Adrenal gland (tissue), 12 donors: ENCODE measurements around the gene LRRC66. TPM values are rescaled to one million over a fixed set of nuclear protein-coding genes. Genes with fewer than 3 reads are reported as not detected.

Experiments used
- DNase-seq, 7 donors: peaks; one replicate each; pipeline ENCODE4 v3.0.0-alpha.2; 2019 to 2020
- H3K27ac ChIP-seq, 5 donors: fragments of 200-600 bp; sonication (generic) in 4 of 5; 1 replicate in 3 of 5; 2 replicates in 2 of 5; pipeline versions ENCODE4 v1.5.1 to v1.8.0; 2016 to 2020; ENCODE audit warnings: mild to moderate bottlenecking in 1 of 5
- H3K27me3 ChIP-seq: fragments of 200-600 bp; 2 replicates; pipeline ENCODE4 v1.8.0; 2021
- H3K36me3 ChIP-seq, 2 donors: fragments of 200-600 bp; replicated peaks in 1 of 2; 1 replicate in 1 of 2; 2 replicates in 1 of 2; pipeline versions ENCODE4 v1.5.1 to v1.8.0; 2018 to 2022
- H3K4me1 ChIP-seq, 2 donors: fragments of 200-600 bp; replicated peaks in 1 of 2; 1 replicate in 1 of 2; 2 replicates in 1 of 2; pipeline versions ENCODE4 v1.5.1 to v1.8.0; 2018 to 2021
- H3K4me3 ChIP-seq, 4 donors: fragments of 200-600 bp; sonication (generic) in 3 of 4; one replicate each; pipeline ENCODE4 v1.5.1; 2016 to 2018
- H3K9me3 ChIP-seq, 3 donors: fragments of 200-600 bp; sonication (generic) in 1 of 3; replicated peaks in 1 of 3; 1 replicate in 2 of 3; 2 replicates in 1 of 3; pipeline versions ENCODE4 v1.5.1 to v1.8.0; 2016 to 2021
- POLR2A ChIP-seq, 2 donors: fragments of 450-650 bp; IDR thresholded peaks; one replicate each; pipeline ENCODE4 v1.6.1; 2017; ENCODE audit warnings: antibody characterized with exemption in 2 of 2, mild to moderate bottlenecking in 2 of 2, moderate library complexity in 1 of 2
- WGBS, 4 donors: extraction: QIAGEN DNeasy Blood & Tissue Kit in 2 of 4; methylation state at CpG; one replicate each; pipeline versions ENCODE4 v1.1.5 to v1.1.7; 2013 to 2017; 5-methylcytosine and 5-hydroxymethylcytosine counted together
- intact Hi-C, 2 donors: fragments of 100-400 bp; cut with DNase I; formaldehyde crosslinking; loops; one replicate each; pipeline versions ENCODE4 v1.14.1 to v1.15.0; 2022 to 2023
- polyA plus RNA-seq, 3 donors: library from polyadenylated mRNA; stranded (reverse); fragments of 200-250 nt in 2 of 3; fragments of 350-450 nt in 1 of 3; fragmentation: Illumina TruSeq in 1 of 3; extraction: RNeasy Lipid Tissue Mini Kit (QIAGEN cat#74804) in 1 of 3; gene quantifications; one replicate each; pipeline ENCODE4 v1.2.3, GENCODE V29; 2013 to 2014
- total RNA-seq, 9 donors: library from RNA; depleted of rRNA in 4 of 9; stranded (reverse); fragments of >200 nt in 4 of 9; fragments of 120-200 nt in 1 of 9; fragmentation: NEBNext Ultra II Directional in 1 of 9; extraction: Animal tissue kit (Norgen Biotek cat#: 25700) in 1 of 9; gene quantifications; one replicate each; pipeline versions ENCODE4 v1.1.0 to v1.2.4, GENCODE V29; 2013 to 2023
- TF ChIP-seq, protein P1 (sequence below), 6 experiments: fragments of 450-650 bp in 4 of 6; fragments of 200-600 bp in 2 of 6; sonication (generic) in 1 of 6; IDR thresholded peaks; 1 replicate in 5 of 6; 2 replicates in 1 of 6; pipeline versions ENCODE4 v1.5.1 to v1.8.0; 2016 to 2021; ENCODE audit warnings: antibody characterized with exemption in 6 of 6, mild to moderate bottlenecking in 2 of 6, moderate library complexity in 1 of 6
- donor health status: healthy with polysubstance abuse.
- donor health status: Bipolar disorder and iron deficiency.
- donor health status: DM: yes; HTN: yes; CAD: no.
- donor health status: DM: no; HTN: no; CAD: no.
- donor health status: DM: no; HTN: no; CAD: no.
- donor health status: DM: yes; HTN: yes; CAD: no.

LRRC66 gene
- total and polyA plus RNA-seq, 12 donors = 0.14 to 1.0 (median 0.31) TPM; not detected in 2

DNA sequence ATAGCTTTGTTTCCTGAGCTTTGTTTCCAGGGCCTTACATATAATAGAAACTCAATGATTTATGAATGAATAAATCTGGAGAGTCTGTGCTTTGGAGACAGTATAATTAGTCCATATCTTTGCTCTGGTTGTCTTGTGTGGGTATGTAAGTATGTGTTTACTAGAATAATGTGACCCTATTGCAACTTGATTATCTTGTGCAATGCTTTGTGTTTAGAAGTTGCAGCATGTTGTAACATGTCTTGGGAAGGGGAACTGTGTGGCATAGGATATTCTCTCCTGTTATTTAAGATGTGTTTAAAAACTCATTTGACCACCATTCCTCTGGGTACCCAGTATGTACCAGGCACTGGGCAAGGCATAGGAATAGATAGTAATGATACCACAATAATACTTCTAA lies 37.0 kb upstream of the LRRC66 start:
- intact Hi-C loops = no loop called here
- H3K4me1 ChIP-seq = peaks cover 10 to 11% of the 10 kb centered on the region in 2 donors
- DNase-seq = no peak
- TF ChIP-seq, protein P1, sequence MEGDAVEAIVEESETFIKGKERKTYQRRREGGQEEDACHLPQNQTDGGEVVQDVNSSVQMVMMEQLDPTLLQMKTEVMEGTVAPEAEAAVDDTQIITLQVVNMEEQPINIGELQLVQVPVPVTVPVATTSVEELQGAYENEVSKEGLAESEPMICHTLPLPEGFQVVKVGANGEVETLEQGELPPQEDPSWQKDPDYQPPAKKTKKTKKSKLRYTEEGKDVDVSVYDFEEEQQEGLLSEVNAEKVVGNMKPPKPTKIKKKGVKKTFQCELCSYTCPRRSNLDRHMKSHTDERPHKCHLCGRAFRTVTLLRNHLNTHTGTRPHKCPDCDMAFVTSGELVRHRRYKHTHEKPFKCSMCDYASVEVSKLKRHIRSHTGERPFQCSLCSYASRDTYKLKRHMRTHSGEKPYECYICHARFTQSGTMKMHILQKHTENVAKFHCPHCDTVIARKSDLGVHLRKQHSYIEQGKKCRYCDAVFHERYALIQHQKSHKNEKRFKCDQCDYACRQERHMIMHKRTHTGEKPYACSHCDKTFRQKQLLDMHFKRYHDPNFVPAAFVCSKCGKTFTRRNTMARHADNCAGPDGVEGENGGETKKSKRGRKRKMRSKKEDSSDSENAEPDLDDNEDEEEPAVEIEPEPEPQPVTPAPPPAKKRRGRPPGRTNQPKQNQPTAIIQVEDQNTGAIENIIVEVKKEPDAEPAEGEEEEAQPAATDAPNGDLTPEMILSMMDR (IDR thresholded peaks at IDR 0.05) = no peak
- no peak for TF ChIP-seq POLR2A (IDR thresholded peaks at IDR 0.05)
- no peaks in the 10 kb centered on the region for H3K9me3 ChIP-seq
- H3K36me3 ChIP-seq = no peaks in the 10 kb centered on the region
- no peaks in the 10 kb centered on the region for H3K27me3 ChIP-seq
- H3K4me3 ChIP-seq = no peak overlapping the region
- H3K27ac ChIP-seq = no peak overlapping the region

DNA sequence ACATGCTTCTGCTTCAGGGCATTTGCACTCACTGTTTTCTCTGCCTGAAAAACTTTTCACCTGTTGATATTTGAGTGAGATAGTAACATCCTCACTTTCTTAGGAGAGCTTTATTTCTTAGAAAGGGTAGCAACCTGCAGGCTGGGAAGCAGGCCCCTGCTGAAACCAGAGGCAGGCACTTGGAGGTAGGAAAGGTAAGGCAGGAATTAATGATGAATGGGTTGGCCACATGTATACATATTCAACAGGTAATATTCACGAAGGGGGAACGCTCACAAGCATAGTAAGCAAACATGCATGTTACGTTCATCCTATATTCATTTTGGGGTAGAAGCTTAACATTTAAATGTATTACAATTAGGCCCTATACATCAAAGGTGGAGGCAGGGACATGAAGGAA lies 34.1 kb upstream of the LRRC66 start:
- intact Hi-C loops = no loop called here
- no peak for DNase-seq
- Histone ChIP-seq H3K4me1 (peaks cover 7 to 8% of the 10 kb centered on the region in 2 donors), H3K4me3 (no peak overlapping the region), H3K27me3 (no peaks in the 10 kb centered on the region), H3K9me3 (no peaks in the 10 kb centered on the region), H3K36me3 (no peaks in the 10 kb centered on the region), H3K27ac (no peak overlapping the region)
- 82 to 97% (median 93%) methylated on average over 3 of the region's 3 CpGs for WGBS, 4 donors
- no peak for TF ChIP-seq POLR2A (IDR thresholded peaks at IDR 0.05)
- TF ChIP-seq, protein P1 (IDR thresholded peaks at IDR 0.05) = no peak

- no peak overlapping the region for H3K27ac ChIP-seq
- intact Hi-C loops = no loop called here
- peak overlapping the region in 2 of 4 donors; percentile 53 to 63 for H3K4me3 ChIP-seq
- H3K9me3 ChIP-seq = no peaks in the 10 kb centered on the region
- H3K36me3 ChIP-seq = no peaks in the 10 kb centered on the region
- no peak for TF ChIP-seq POLR2A (IDR thresholded peaks at IDR 0.05)
- TF ChIP-seq, protein P1 (IDR thresholded peaks at IDR 0.05) = no peak
- no peaks in the 10 kb centered on the region for H3K4me1 ChIP-seq
- H3K27me3 ChIP-seq = no peaks in the 10 kb centered on the region
- WGBS, 4 donors = 38 to 55% (median 45%) methylated on average over 7 of the region's 7 CpGs
- peak in 1 of 7 donors; percentile 9 for DNase-seq
These were observed 32.3 kb upstream of the LRRC66 start for GRCh38 chr4:52052475-52052780.

DNA sequence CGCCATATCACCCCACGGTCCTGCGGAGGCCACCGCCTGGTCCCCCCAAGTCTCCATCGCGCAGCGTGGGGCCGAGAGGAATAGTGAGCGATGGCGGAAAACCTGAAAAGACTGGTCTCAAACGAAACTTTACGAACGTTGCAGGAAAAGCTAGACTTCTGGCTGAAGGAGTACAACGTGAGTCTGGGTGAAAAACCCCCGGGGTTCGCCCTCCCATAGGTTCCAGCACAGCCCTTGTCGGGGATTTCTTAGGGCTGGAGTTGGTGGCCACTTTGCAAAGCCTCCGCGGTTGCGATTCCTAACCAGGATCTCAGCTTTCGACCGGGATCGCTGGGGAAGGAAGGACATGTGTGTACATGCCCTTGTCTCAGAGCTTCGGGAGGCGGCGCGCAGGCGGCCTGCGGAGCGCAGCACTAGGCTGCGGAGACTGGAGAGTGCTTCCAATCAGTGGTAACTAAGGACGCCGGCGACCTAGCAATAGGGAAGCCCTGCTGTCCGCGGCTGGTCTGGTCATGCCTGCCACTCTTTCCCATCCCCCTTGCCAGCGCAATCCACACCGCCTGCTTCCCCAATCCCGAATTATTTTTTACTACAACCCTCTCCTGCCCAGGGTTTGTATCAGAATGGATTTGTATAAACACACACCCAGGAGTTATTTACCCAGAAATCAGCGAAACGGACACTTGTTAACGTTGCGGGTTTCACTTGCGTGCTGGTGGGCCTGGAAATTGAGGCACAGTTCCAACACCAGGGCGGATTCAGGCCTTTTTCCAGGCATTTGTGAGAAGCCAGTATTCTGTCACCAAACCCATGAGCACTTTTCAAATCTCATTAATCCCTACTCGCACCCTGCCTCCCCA lies 31.7 kb upstream of the LRRC66 start:
- TF ChIP-seq POLR2A (IDR thresholded peaks at IDR 0.05) = peak in 1 of 2 donors; percentile 46
- TF ChIP-seq, protein P1 (IDR thresholded peaks at IDR 0.05) = peak in 1 of 6 experiments; percentile 3
- Histone ChIP-seq H3K4me1 (no peaks in the 10 kb centered on the region), H3K4me3 (peak overlapping the region in 3 of 4 donors; percentile 1 to 63 (median 53)), H3K9me3 (no peaks in the 10 kb centered on the region), H3K36me3 (no peaks in the 10 kb centered on the region), H3K27me3 (no peaks in the 10 kb centered on the region), H3K27ac (peak overlapping the region in 4 of 5 donors; percentile 7 to 64 (median 22))
- 9 to 10% (median 9%) methylated on average over 43 to 46 of the region's 46 CpGs for WGBS, 4 donors
- intact Hi-C loops = no loop called here
- peak; percentile 68 to 87 (median 83) for DNase-seq
